Left ventricle myocardium inferior (tissue), 1 donor: ENCODE measurements around the gene GMCL2. TPM values are rescaled to one million over a fixed set of nuclear protein-coding genes. Genes with fewer than 3 reads are reported as not detected.

Experiments
- DNase-seq: peaks from one replicate; pipeline ENCODE4 v3.0.0-alpha.2; 2020
- H3K27ac ChIP-seq: fragments of 200-600 bp; replicated peaks from 2 replicates; pipeline ENCODE4 v1.8.0; 2021
- H3K27me3 ChIP-seq: fragments of 200-600 bp; 2 replicates; pipeline ENCODE4 v1.8.0; 2021; ENCODE audit warnings: low read depth
- H3K36me3 ChIP-seq: fragments of 200-600 bp; 2 replicates; pipeline ENCODE4 v1.8.0; 2021
- H3K4me1 ChIP-seq: fragments of 200-600 bp; 2 replicates; pipeline ENCODE4 v1.8.0; 2021
- H3K4me3 ChIP-seq: fragments of 200-600 bp; 2 replicates; pipeline ENCODE4 v1.8.0; 2021; ENCODE audit warnings: mild to moderate bottlenecking, moderate library complexity
- H3K9me3 ChIP-seq: fragments of 200-600 bp; replicated peaks from 2 replicates; pipeline ENCODE4 v1.8.0; 2021
- intact Hi-C: fragments of 100-400 bp; cut with micrococcal nuclease; formaldehyde crosslinking; loops from one replicate; pipeline ENCODE4 v1.11.0; 2022
- total RNA-seq: library from RNA; stranded (reverse); fragmentation: NEBNext Ultra II Directional; extraction: Animal tissue kit (Norgen Biotek cat#: 25700); gene quantifications from one replicate; pipeline ENCODE4 v1.2.1, GENCODE V29; 2021
- TF ChIP-seq, protein P1 (sequence below): fragments of 200-600 bp; IDR thresholded peaks from 2 replicates; pipeline ENCODE4 v1.8.0; 2021; ENCODE audit warnings: antibody characterized with exemption, mild to moderate bottlenecking, borderline replicate concordance
- donor health status: DM: no; HTN: yes; CAD: no; lungs with severe emphysema.

Gene GMCL2
- total RNA-seq, 1 donor from 2014 or later = not detected

DNA sequence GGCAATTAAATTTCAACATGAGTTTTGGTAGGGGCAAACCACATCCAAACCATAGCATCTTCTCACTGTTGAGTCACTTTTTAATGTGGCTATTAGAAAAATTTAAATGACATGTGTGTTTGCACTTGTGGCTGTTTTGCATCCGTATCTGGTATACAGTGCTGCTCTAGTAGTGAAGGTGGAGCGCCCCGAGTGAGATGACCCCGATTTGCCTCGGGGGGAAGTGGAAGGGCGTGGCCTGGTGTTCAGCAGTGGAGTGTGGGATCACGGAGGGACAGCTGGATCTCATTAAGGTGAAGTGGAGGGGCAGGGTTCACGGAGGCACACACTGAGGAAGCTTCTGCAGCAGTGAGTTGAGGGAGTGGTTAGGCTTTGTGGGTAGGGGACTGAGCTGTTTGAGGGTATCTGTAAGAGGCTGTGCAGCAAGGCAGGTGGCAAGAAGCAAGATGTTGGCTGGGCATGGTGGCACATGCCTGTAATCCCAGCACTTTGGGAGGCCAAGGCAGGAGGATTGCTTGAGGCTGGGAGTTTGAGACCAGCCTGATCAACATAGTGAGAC, 6.2 kb upstream of the GMCL2 start:
- Histone ChIP-seq H3K4me1 (no peaks in the 10 kb centered on the region), H3K4me3 (no peak overlapping the region), H3K9me3 (no peaks in the 10 kb centered on the region), H3K36me3 (no peaks in the 10 kb centered on the region), H3K27ac (no peak overlapping the region), H3K27me3 (peaks cover 55% of the 10 kb centered on the region)
- intact Hi-C loops = no loop called here
- TF ChIP-seq, protein P1, sequence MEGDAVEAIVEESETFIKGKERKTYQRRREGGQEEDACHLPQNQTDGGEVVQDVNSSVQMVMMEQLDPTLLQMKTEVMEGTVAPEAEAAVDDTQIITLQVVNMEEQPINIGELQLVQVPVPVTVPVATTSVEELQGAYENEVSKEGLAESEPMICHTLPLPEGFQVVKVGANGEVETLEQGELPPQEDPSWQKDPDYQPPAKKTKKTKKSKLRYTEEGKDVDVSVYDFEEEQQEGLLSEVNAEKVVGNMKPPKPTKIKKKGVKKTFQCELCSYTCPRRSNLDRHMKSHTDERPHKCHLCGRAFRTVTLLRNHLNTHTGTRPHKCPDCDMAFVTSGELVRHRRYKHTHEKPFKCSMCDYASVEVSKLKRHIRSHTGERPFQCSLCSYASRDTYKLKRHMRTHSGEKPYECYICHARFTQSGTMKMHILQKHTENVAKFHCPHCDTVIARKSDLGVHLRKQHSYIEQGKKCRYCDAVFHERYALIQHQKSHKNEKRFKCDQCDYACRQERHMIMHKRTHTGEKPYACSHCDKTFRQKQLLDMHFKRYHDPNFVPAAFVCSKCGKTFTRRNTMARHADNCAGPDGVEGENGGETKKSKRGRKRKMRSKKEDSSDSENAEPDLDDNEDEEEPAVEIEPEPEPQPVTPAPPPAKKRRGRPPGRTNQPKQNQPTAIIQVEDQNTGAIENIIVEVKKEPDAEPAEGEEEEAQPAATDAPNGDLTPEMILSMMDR = no peak
- no peak for DNase-seq

GRCh38 chr5:178192787-178193186, 5.6 kb upstream of the GMCL2 start:
- Histone ChIP-seq H3K9me3 (no peaks in the 10 kb centered on the region), H3K27me3 (peaks cover 57% of the 10 kb centered on the region), H3K27ac (no peak overlapping the region), H3K4me1 (no peaks in the 10 kb centered on the region), H3K36me3 (no peaks in the 10 kb centered on the region), H3K4me3 (no peak overlapping the region)
- TF ChIP-seq, protein P1 = no peak
- intact Hi-C loops = no loop called here
- no peak for DNase-seq

GRCh38 chr5:178192244-178192643, 5.1 kb upstream of the GMCL2 start:
- TF ChIP-seq, protein P1 = no peak
- Histone ChIP-seq H3K27me3 (peaks cover 57% of the 10 kb centered on the region), H3K4me1 (no peaks in the 10 kb centered on the region), H3K4me3 (no peak overlapping the region), H3K36me3 (no peaks in the 10 kb centered on the region), H3K9me3 (no peaks in the 10 kb centered on the region), H3K27ac (no peak overlapping the region)
- no peak for DNase-seq
- intact Hi-C loops = no loop called here

GRCh38 chr5:178191661-178192060, 4.5 kb upstream of the GMCL2 start:
- H3K27me3 ChIP-seq = peaks cover 57% of the 10 kb centered on the region
- intact Hi-C loops = no loop called here
- no peak overlapping the region for H3K4me3 ChIP-seq

DNA sequence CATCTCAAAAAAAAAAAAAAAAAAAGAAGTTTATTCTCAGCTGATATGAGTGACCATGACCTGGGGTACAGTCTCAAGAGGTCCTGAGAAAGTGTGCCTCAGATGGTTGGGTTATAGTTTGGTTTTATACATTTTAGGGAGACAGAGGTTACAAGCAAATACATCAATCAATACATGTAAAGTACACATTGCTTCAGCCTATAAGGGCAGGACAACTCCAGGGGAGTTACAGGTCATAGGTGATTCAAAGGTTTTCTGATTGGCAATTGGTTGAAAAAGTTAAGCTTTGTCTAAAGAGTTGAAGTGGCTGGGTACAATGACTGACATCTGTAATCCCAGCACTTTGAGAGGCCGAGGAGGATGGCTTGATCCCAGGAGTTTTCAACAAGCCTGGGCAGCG, 2.3 kb upstream of the GMCL2 start:
- TF ChIP-seq, protein P1 = no peak
- Histone ChIP-seq H3K27me3 (peaks cover 52% of the 10 kb centered on the region), H3K4me1 (no peaks in the 10 kb centered on the region), H3K9me3 (no peaks in the 10 kb centered on the region), H3K4me3 (no peak overlapping the region), H3K27ac (no peak overlapping the region), H3K36me3 (no peaks in the 10 kb centered on the region)
- DNase-seq = no peak
- intact Hi-C loops = no loop called here

More at GRCh38 chr5:178191661-178192060, 4.5 kb upstream of the GMCL2 start:
- H3K27ac ChIP-seq = no peak overlapping the region
- H3K36me3 ChIP-seq = no peaks in the 10 kb centered on the region
- H3K9me3 ChIP-seq = no peaks in the 10 kb centered on the region
- TF ChIP-seq, protein P1 = no peak
- no peaks in the 10 kb centered on the region for H3K4me1 ChIP-seq
- no peak for DNase-seq

DNA sequence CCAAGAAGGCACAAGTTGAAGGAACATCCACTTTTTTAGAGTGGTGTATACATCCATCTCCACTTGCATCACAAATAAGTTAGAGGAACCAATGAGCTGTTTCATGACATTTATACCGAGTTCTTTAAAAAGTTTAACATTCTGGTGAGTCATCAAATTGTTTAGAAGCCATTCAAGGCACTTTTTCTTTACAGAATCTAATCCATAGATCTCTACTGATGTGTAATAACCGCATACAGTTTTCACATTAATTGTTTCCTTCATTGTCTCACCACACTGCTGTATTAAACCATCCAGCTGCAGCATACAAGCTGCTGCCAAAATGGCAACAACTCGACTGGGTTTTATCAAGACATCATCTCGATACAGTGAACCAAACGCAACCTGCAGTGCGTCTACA, 744 bp downstream of the GMCL2 start:
- intact Hi-C loops = no loop called here
- Histone ChIP-seq H3K4me3 (no peak overlapping the region), H3K9me3 (no peaks in the 10 kb centered on the region), H3K36me3 (no peaks in the 10 kb centered on the region), H3K4me1 (no peaks in the 10 kb centered on the region), H3K27ac (no peak overlapping the region), H3K27me3 (peaks cover 41% of the 10 kb centered on the region)
- TF ChIP-seq, protein P1 = no peak
- DNase-seq = no peak
